HepG2 (cell line): ENCODE data around the gene MAN1B1. TPM values are rescaled to one million over a fixed set of nuclear protein-coding genes. Genes with fewer than 3 reads are reported as not detected.
A peak's percentile ranks its signal among the peaks of the same experiment; 100 is the strongest.

ENCODE experiments used
- ARHGAP35 ChIP-seq: sonication (generic); formaldehyde crosslinking; IDR thresholded peaks from 2 replicates; pipeline ENCODE4 v1.9.0; 2022; ENCODE audit warnings: mild to moderate bottlenecking, inconsistent platforms, moderate library complexity, missing genetic modification reagents, borderline replicate concordance
- CBX1 ChIP-seq: IDR thresholded peaks from one replicate; pipeline ENCODE4 v1.6.1; 2016; ENCODE audit warnings: antibody characterized with exemption, low read depth
- CHCHD3 ChIP-seq: sonication (generic); formaldehyde crosslinking; IDR thresholded peaks from 2 replicates; pipeline ENCODE4 v1.8.0; 2022; ENCODE audit warnings: mild to moderate bottlenecking, missing genetic modification reagents, moderate library complexity
- E2F5 ChIP-seq: sonication (generic); formaldehyde crosslinking; conservative IDR thresholded peaks from 2 replicates; pipeline ENCODE4 v1.4.0; 2020; ENCODE audit warnings: missing genetic modification reagents
- FOXO1 ChIP-seq: sonication (generic); formaldehyde crosslinking; IDR thresholded peaks from 2 replicates; pipeline ENCODE4 v1.4.0; 2020; ENCODE audit warnings: missing genetic modification reagents
- IKZF5 ChIP-seq: IDR thresholded peaks from 2 replicates; pipeline ENCODE4 v1.6.1; 2018; ENCODE audit warnings: missing genetic modification reagents, mild to moderate bottlenecking, missing compliant biosample characterization
- IRF2 ChIP-seq: IDR thresholded peaks from 2 replicates; pipeline ENCODE4 v1.6.1; 2018; ENCODE audit warnings: missing genetic modification reagents, missing compliant biosample characterization
- NCOA1 ChIP-seq: sonication (generic); formaldehyde crosslinking; IDR thresholded peaks from 2 replicates; pipeline ENCODE4 v1.9.0; 2021; ENCODE audit warnings: missing genetic modification reagents
- POGZ ChIP-seq: sonication (generic); formaldehyde crosslinking; IDR thresholded peaks from 2 replicates; pipeline ENCODE4 v1.4.0; 2020; ENCODE audit warnings: mild to moderate bottlenecking, missing genetic modification reagents
- SOX6 ChIP-seq, 2 experiments: fragments of 450-650 bp in 1 of 2; sonication (generic) in 1 of 2; formaldehyde crosslinking in 1 of 2; IDR thresholded peaks; 2 replicates each; pipeline versions ENCODE4 v1.4.0 to v1.6.1; 2017 to 2020; ENCODE audit warnings: antibody characterized with exemption in 1 of 2, mild to moderate bottlenecking in 1 of 2, missing genetic modification reagents in 1 of 2
- TAF1 ChIP-seq: sonication (generic); formaldehyde crosslinking; IDR thresholded peaks from 2 replicates; pipeline ENCODE4 v1.4.0; 2020; ENCODE audit warnings: missing genetic modification reagents
- ZBTB26 ChIP-seq: IDR thresholded peaks from 2 replicates; pipeline ENCODE4 v1.6.1; 2016; ENCODE audit warnings: missing compliant biosample characterization, missing genetic modification reagents, borderline replicate concordance
- ZBTB7A ChIP-seq: sonication (generic); formaldehyde crosslinking; IDR thresholded peaks from 2 replicates; pipeline ENCODE4 v1.8.0; 2022; ENCODE audit warnings: mild to moderate bottlenecking, missing genetic modification reagents
- ZC3H4 ChIP-seq: sonication (generic); formaldehyde crosslinking; IDR thresholded peaks from 2 replicates; pipeline ENCODE4 v1.4.0; 2020; ENCODE audit warnings: missing genetic modification reagents, borderline replicate concordance
- ZKSCAN8 ChIP-seq: IDR thresholded peaks from 2 replicates; pipeline ENCODE4 v1.6.1; 2016; ENCODE audit warnings: borderline replicate concordance, missing genetic modification reagents, missing compliant biosample characterization
- ZMAT3 ChIP-seq: sonication (generic); formaldehyde crosslinking; conservative IDR thresholded peaks from 2 replicates; pipeline ENCODE4 v1.7.0; 2021; ENCODE audit warnings: missing genetic modification reagents
- ZNF414 ChIP-seq: sonication (generic); formaldehyde crosslinking; IDR thresholded peaks from 2 replicates; pipeline ENCODE4 v1.5.0; 2020; ENCODE audit warnings: missing genetic modification reagents
- ZNF577 ChIP-seq: sonication (generic); formaldehyde crosslinking; IDR thresholded peaks from 2 replicates; pipeline ENCODE4 v1.4.0; 2020; ENCODE audit warnings: mild to moderate bottlenecking, low read depth, missing genetic modification reagents, borderline replicate concordance
- ZNF7 ChIP-seq: IDR thresholded peaks from 2 replicates; pipeline ENCODE4 v1.6.1; 2016; ENCODE audit warnings: missing biosample characterization, missing genetic modification reagents
- ZNF790 ChIP-seq: sonication (generic); formaldehyde crosslinking; IDR thresholded peaks from 2 replicates; pipeline ENCODE4 v1.8.0; 2022; ENCODE audit warnings: missing genetic modification reagents, mild to moderate bottlenecking, borderline replicate concordance
- polyA plus RNA-seq, 8 experiments: library from polyadenylated mRNA; depleted of rRNA in 3 of 8; stranded (reverse) in 7 of 8; unstranded in 1 of 8; fragments of >200 nt; fragmentation: Illumina TruSeq in 4 of 8; extraction: Trizol in 4 of 8; gene quantifications; 2 replicates each; pipeline versions ENCODE4 v1.2.1 to v1.2.3, GENCODE V29; 2011 to 2016; ENCODE audit warnings: low read depth in 4 of 8, missing spikeins in 1 of 8, mixed read lengths in 1 of 8; ENCODE audit not compliant: insufficient read depth in 1 of 8
- total RNA-seq, 5 experiments: library from RNA; depleted of rRNA; stranded (reverse); fragments of >200 nt; fragmentation: Illumina TruSeq; extraction: Trizol; gene quantifications; 2 replicates each; pipeline ENCODE4 v1.2.3, GENCODE V29; 2016; ENCODE audit warnings: low read depth in 1 of 5
- TF ChIP-seq, protein P1 (sequence below): sonication (generic); formaldehyde crosslinking; IDR thresholded peaks from 2 replicates; pipeline ENCODE4 v1.4.0; 2020; ENCODE audit warnings: missing genetic modification reagents, borderline replicate concordance
- TF ChIP-seq, protein P2 (sequence below): sonication (generic); formaldehyde crosslinking; IDR thresholded peaks from 2 replicates; pipeline ENCODE4 v1.4.0; 2020; ENCODE audit warnings: mild to moderate bottlenecking, missing genetic modification reagents, borderline replicate concordance

MAN1B1 gene
- total and polyA plus RNA-seq, 2 of the 13 experiments (the other 11 are each of a cell fraction or from before 2014, with no cell fraction given), result 48.9 to 59.5 TPM

DNA sequence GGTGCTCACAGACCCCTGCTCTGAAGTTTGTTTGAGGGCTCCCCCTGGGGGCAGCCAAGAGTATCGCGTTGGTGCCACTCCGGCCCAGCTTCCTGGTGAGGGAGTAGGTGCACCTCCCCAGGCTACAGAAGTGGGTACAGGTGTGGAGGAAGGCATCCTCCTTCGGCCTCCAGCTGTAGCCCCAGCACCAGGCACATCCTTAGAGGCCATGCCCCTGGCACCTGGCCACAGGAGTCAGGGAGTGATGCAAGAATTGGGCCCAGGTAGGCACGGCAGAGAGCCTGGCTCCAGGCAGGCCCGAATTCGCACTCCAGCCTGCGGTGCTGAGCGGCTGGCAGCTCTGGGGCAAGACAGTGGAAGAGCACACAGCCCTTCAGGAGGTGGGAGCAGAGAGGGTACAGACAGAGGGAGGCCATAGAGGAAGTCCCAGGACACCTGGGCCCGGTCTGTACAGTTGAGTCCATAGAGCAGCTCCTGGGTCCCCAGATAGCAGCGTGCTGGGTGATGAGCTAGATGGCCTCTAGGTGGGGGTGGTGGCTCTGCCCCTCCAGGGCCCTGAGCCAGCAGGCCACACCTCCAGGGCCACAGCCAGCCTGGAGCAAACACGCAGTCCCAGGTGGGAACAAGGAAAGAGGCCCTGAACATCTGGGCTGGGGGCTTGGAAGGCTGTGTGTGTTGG, 18.8 kb upstream of the MAN1B1 start (continued):
- TF ChIP-seq ZNF7 (CRISPR knock-in tag) (no peak), ZNF790 (CRISPR knock-in tag) (0 out of 2 replicates have a peak, but pooled peaks have one; percentile 19), ZKSCAN8 (CRISPR knock-in tag) (no peak), IRF2 (CRISPR knock-in tag) (peak; percentile 31; the same call in 1 of the 2 replicates), ARHGAP35 (CRISPR knock-in tag) (peak; percentile 29; the same call in 1 of the 2 replicates), POGZ (CRISPR knock-in tag) (0 out of 2 replicates have a peak, but pooled peaks have one; percentile 23), ZMAT3 (CRISPR knock-in tag) (0 out of 2 replicates have a peak, but pooled peaks have one; percentile 23), ZC3H4 (CRISPR knock-in tag) (no peak), ZNF414 (CRISPR knock-in tag) (peak; percentile 95; the same call in 1 of the 2 replicates), TAF1 (no peak), IKZF5 (0 out of 2 replicates have a peak, but pooled peaks have one; percentile 27), ZNF577 (CRISPR knock-in tag) (no peak), CHCHD3 (CRISPR knock-in tag) (no peak), NCOA1 (CRISPR knock-in tag) (peak; percentile 86; the same call in 1 of the 2 replicates), E2F5 (no peak), ZBTB26 (CRISPR knock-in tag) (no peak; the same call in 1 of the 2 replicates), CBX1 (peak; percentile 51), FOXO1 (peak; percentile 4; the same call in 1 of the 2 replicates), ZBTB7A (CRISPR knock-in tag) (no peak), SOX6 (IDR thresholded peaks at IDR 0.05) (no peak), SOX6 (CRISPR knock-in tag; IDR thresholded peaks at IDR 0.05) (peak; percentile 70)
- TF ChIP-seq, protein P1, sequence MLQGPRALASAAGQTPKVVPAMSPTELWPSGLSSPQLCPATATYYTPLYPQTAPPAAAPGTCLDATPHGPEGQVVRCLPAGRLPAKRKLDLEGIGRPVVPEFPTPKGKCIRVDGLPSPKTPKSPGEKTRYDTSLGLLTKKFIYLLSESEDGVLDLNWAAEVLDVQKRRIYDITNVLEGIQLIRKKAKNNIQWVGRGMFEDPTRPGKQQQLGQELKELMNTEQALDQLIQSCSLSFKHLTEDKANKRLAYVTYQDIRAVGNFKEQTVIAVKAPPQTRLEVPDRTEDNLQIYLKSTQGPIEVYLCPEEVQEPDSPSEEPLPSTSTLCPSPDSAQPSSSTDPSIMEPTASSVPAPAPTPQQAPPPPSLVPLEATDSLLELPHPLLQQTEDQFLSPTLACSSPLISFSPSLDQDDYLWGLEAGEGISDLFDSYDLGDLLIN (CRISPR knock-in tag), result peak; percentile 51; the same call in 1 of the 2 replicates
- TF ChIP-seq, protein P2, sequence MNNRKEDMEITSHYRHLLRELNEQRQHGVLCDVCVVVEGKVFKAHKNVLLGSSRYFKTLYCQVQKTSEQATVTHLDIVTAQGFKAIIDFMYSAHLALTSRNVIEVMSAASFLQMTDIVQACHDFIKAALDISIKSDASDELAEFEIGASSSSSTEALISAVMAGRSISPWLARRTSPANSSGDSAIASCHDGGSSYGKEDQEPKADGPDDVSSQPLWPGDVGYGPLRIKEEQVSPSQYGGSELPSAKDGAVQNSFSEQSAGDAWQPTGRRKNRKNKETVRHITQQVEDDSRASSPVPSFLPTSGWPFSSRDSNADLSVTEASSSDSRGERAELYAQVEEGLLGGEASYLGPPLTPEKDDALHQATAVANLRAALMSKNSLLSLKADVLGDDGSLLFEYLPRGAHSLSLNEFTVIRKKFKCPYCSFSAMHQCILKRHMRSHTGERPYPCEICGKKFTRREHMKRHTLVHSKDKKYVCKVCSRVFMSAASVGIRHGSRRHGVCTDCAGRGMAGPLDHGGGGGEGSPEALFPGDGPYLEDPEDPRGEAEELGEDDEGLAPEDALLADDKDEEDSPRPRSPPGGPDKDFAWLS, result no peak
